Tibial nerve (tissue), 4 donors: ENCODE data around the gene CCDC181. TPM values are rescaled to one million over a fixed set of nuclear protein-coding genes. Genes with fewer than 3 reads are reported as not detected.

ENCODE experiments used
- DNase-seq, 2 donors: peaks; one replicate each; pipeline ENCODE4 v3.0.0-alpha.2; 2019; ENCODE audit warnings: low spot score in 2 of 2
- H3K27ac ChIP-seq, 4 donors: fragments of 200-600 bp; sonication (generic) in 3 of 4; one replicate each; pipeline ENCODE4 v1.5.1; 2017 to 2019; ENCODE audit warnings: mild to moderate bottlenecking in 1 of 4
- H3K27me3 ChIP-seq, 2 donors: fragments of 200-600 bp; sonication (generic) in 1 of 2; one replicate each; pipeline versions ENCODE4 v1.5.1 to v1.6.0; 2017 to 2019
- H3K36me3 ChIP-seq, 3 donors: fragments of 200-600 bp; sonication (generic); one replicate each; pipeline ENCODE4 v1.5.1; 2018 to 2019
- H3K4me1 ChIP-seq, 4 donors: fragments of 200-600 bp; sonication (generic) in 3 of 4; one replicate each; pipeline ENCODE4 v1.5.1; 2017 to 2019
- H3K4me3 ChIP-seq, 4 donors: fragments of 200-600 bp; sonication (generic) in 3 of 4; one replicate each; pipeline ENCODE4 v1.5.1; 2017 to 2019; ENCODE audit warnings: mild to moderate bottlenecking in 1 of 4, moderate library complexity in 1 of 4
- H3K9me3 ChIP-seq, 4 donors: fragments of 200-600 bp; sonication (generic) in 3 of 4; one replicate each; pipeline ENCODE4 v1.5.1; 2017 to 2019
- CTCF ChIP-seq, 5 experiments: fragments of 200-600 bp in 3 of 5; fragments of 450-650 bp in 2 of 5; sonication (generic) in 3 of 5; IDR thresholded peaks; one replicate each; pipeline ENCODE4 v1.5.1; 2016 to 2019; ENCODE audit warnings: antibody characterized with exemption in 5 of 5, mild to moderate bottlenecking in 3 of 5, moderate library complexity in 2 of 5
- EP300 ChIP-seq, 2 donors: sonication (generic); formaldehyde crosslinking; IDR thresholded peaks; one replicate each; pipeline ENCODE4 v1.6.1; 2017; ENCODE audit warnings: antibody characterized with exemption in 2 of 2, mild to moderate bottlenecking in 1 of 2
- POLR2A ChIP-seq, 2 donors: fragments of 450-650 bp; IDR thresholded peaks; one replicate each; pipeline ENCODE4 v1.6.1; 2017; ENCODE audit warnings: antibody characterized with exemption in 2 of 2, mild to moderate bottlenecking in 2 of 2, moderate library complexity in 2 of 2
- WGBS, 2 donors: methylation state at CpG; one replicate each; pipeline ENCODE4 v1.1.5; 2018; 5-methylcytosine and 5-hydroxymethylcytosine counted together
- total RNA-seq, 4 donors: library from RNA; depleted of rRNA; stranded (reverse); fragments of >200 nt; gene quantifications; one replicate each; pipeline ENCODE4 v1.1.0, GENCODE V29; 2016

Gene CCDC181
- total RNA-seq, 4 donors from 2014 or later: 0.39 to 3.6 (median 1.6) TPM

- Histone ChIP-seq H3K27ac (no peak overlapping the region), H3K4me3 (peak overlapping the region; percentile 5 to 39 (median 20)), H3K27me3 (peaks cover 0 to 6% of the 10 kb centered on the region in 2 donors), H3K36me3 (peaks cover 0 to 2% (median 0%) of the 10 kb centered on the region in 3 donors), H3K4me1 (peaks cover 0 to 8% (median 0%) of the 10 kb centered on the region in 4 donors), H3K9me3 (peaks cover 0 to 23% (median 5%) of the 10 kb centered on the region in 4 donors)
- WGBS, 2 donors: 10 to 17% methylated on average over 29 to 35 of the region's 35 CpGs
- no peak for TF ChIP-seq EP300 (IDR thresholded peaks at IDR 0.05)
- DNase-seq: no peak
Measured at GRCh38 chr1:169460191-169460833, 33.0 kb upstream of the CCDC181 start.

GRCh38 chr1:169457443-169457842, 30.2 kb upstream of the CCDC181 start:
- Histone ChIP-seq H3K27me3 (peaks cover 0 to 6% of the 10 kb centered on the region in 2 donors), H3K4me3 (no peak overlapping the region), H3K9me3 (peaks cover 0 to 23% (median 5%) of the 10 kb centered on the region in 4 donors), H3K27ac (no peak overlapping the region), H3K36me3 (no peaks in the 10 kb centered on the region), H3K4me1 (peaks cover 0 to 8% (median 0%) of the 10 kb centered on the region in 4 donors)
- no peak for DNase-seq
- no peak for TF ChIP-seq POLR2A (IDR thresholded peaks at IDR 0.05)
- TF ChIP-seq EP300 (IDR thresholded peaks at IDR 0.05): no peak
- TF ChIP-seq CTCF (IDR thresholded peaks at IDR 0.05): no peak
- WGBS, 2 donors: 99 to 100% methylated on average over 1 of the region's 1 CpG

- DNase-seq: no peak
- WGBS, 2 donors: 54 to 71% methylated on average over 2 of the region's 2 CpGs
- no peak overlapping the region for H3K4me3 ChIP-seq
Measured at GRCh38 chr1:169456029-169456428, 28.8 kb upstream of the CCDC181 start.

GRCh38 chr1:169452921-169453320, 25.6 kb upstream of the CCDC181 start:
- no peak for DNase-seq
- no peak overlapping the region for H3K27ac ChIP-seq
- H3K9me3 ChIP-seq: peaks cover 0 to 19% (median 2%) of the 10 kb centered on the region in 4 donors
- 52% methylated on average over 2 of the region's 2 CpGs for WGBS, 2 donors
- H3K27me3 ChIP-seq: no peaks in the 10 kb centered on the region
- H3K4me3 ChIP-seq: no peak overlapping the region
- TF ChIP-seq EP300 (IDR thresholded peaks at IDR 0.05): no peak
- no peak for TF ChIP-seq POLR2A (IDR thresholded peaks at IDR 0.05)
- TF ChIP-seq CTCF (IDR thresholded peaks at IDR 0.05): no peak
- no peaks in the 10 kb centered on the region for H3K4me1 ChIP-seq
- H3K36me3 ChIP-seq: no peaks in the 10 kb centered on the region

More at GRCh38 chr1:169456029-169456428, 28.8 kb upstream of the CCDC181 start:
- Histone ChIP-seq H3K4me1 (peaks cover 0 to 8% (median 0%) of the 10 kb centered on the region in 4 donors), H3K9me3 (peaks cover 0 to 23% (median 5%) of the 10 kb centered on the region in 4 donors), H3K27ac (no peak overlapping the region), H3K27me3 (peaks cover 0 to 6% of the 10 kb centered on the region in 2 donors), H3K36me3 (no peaks in the 10 kb centered on the region)
- no peak for TF ChIP-seq EP300 (IDR thresholded peaks at IDR 0.05)
- no peak for TF ChIP-seq POLR2A (IDR thresholded peaks at IDR 0.05)
- no peak for TF ChIP-seq CTCF (IDR thresholded peaks at IDR 0.05)

- Histone ChIP-seq H3K4me3 (no peak overlapping the region), H3K27me3 (no peaks in the 10 kb centered on the region), H3K4me1 (no peaks in the 10 kb centered on the region), H3K27ac (no peak overlapping the region), H3K9me3 (peaks cover 0 to 4% (median 0%) of the 10 kb centered on the region in 4 donors), H3K36me3 (no peaks in the 10 kb centered on the region)
- 88 to 97% methylated on average over 1 of the region's 1 CpG for WGBS, 2 donors
- DNase-seq: no peak
- TF ChIP-seq POLR2A (IDR thresholded peaks at IDR 0.05): no peak
- TF ChIP-seq EP300 (IDR thresholded peaks at IDR 0.05): no peak
- TF ChIP-seq CTCF (IDR thresholded peaks at IDR 0.05): no peak
Measured at GRCh38 chr1:169451218-169451824, 24.0 kb upstream of the CCDC181 start.
